ENCODE measurements around the gene SELPLG.

DNA sequence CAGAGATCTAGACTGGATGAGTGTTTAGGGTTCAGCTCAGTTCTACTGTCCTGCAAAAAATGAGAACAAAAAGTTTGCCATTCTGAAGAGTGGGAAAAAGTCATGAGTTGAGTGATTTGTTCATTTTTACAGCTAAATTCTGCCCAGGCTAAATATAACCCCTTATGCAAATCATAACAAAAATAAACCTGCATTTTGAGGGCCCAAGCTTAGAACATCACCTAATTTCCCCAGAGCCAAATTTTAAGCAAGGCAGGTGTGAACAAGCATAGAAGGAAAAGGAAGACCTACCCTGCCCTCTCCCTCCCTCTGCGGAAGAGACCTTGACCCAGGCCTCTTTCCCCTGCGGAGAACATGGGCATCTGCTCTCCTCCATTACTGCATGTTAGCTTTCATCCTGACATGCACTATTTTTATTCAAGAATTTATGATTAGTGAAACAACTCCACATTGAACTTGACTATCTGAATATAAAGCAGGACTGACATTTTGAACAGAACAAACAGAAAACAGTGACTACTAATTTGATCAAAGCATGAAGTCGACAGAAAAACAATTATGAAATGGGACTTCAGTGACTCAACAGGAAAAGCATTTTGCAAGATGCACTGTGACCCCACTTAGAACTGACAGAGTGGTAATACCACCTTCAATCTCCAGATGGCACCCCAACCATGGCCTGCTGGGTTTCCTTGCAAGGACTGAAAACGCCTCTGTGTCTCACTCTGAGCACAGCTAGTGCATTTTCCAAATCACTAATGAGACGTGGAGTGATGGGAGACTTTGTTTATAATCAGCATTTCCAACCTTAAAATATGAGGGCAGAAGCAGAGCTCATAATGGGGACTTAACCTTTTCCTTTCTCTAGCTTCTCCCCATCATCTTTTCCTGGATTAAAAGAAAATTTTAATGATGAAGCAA lies 30.9 kb upstream of the SELPLG start:
- TF ChIP-seq, protein P1, sequence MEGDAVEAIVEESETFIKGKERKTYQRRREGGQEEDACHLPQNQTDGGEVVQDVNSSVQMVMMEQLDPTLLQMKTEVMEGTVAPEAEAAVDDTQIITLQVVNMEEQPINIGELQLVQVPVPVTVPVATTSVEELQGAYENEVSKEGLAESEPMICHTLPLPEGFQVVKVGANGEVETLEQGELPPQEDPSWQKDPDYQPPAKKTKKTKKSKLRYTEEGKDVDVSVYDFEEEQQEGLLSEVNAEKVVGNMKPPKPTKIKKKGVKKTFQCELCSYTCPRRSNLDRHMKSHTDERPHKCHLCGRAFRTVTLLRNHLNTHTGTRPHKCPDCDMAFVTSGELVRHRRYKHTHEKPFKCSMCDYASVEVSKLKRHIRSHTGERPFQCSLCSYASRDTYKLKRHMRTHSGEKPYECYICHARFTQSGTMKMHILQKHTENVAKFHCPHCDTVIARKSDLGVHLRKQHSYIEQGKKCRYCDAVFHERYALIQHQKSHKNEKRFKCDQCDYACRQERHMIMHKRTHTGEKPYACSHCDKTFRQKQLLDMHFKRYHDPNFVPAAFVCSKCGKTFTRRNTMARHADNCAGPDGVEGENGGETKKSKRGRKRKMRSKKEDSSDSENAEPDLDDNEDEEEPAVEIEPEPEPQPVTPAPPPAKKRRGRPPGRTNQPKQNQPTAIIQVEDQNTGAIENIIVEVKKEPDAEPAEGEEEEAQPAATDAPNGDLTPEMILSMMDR (IDR thresholded peaks at IDR 0.05): peak; percentile 83 to 98 (median 93)
- no peak for TF ChIP-seq POLR2A (IDR thresholded peaks at IDR 0.05)
